ENCODE data around the gene HERC4.

DNA sequence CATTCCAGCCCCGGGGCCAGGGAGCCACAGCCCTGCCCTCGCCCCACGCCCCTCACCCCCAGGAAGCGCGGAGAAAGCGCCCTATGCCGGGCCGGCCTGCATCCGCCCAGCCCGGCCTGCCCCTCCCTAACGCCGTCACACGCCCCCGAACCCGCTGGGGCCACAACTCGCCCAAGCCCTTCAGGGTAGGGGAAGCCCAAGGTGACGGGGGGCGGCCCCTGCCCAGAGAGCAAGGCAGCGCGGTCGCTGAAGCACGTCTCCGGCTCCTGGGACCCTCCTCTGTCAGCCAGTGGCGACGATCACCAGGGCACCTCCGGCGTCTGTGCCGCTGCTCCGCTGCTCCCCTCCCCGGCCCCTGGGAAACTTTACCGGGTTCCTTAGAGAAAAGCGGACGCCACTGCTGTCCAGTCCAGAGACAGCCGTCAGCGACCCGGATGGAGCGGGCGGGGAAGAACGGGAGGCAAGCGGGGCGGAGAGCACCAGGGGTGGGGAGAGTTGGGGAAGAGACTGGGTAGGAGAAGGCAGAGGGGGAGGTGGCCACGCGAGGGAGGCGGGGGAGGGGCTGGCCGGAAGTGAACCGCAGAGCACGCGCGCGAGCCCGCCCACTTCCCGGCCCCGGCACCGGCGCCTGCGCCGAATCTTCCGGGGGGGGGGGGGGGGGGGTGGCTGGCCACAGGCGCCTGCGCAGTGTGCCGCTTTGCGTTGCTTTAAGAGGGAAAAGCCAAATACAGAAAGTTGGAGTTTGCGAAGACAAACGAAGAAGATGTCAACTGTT, at the start of gene HERC4:
- TF ChIP-seq, protein P1, sequence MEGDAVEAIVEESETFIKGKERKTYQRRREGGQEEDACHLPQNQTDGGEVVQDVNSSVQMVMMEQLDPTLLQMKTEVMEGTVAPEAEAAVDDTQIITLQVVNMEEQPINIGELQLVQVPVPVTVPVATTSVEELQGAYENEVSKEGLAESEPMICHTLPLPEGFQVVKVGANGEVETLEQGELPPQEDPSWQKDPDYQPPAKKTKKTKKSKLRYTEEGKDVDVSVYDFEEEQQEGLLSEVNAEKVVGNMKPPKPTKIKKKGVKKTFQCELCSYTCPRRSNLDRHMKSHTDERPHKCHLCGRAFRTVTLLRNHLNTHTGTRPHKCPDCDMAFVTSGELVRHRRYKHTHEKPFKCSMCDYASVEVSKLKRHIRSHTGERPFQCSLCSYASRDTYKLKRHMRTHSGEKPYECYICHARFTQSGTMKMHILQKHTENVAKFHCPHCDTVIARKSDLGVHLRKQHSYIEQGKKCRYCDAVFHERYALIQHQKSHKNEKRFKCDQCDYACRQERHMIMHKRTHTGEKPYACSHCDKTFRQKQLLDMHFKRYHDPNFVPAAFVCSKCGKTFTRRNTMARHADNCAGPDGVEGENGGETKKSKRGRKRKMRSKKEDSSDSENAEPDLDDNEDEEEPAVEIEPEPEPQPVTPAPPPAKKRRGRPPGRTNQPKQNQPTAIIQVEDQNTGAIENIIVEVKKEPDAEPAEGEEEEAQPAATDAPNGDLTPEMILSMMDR (IDR thresholded peaks at IDR 0.05): no peak
- TF ChIP-seq POLR2A (IDR thresholded peaks at IDR 0.05): peak; percentile 84 to 87

Measured in adrenal gland (tissue), 5 donors.